K562 (cell line): Measurements from ENCODE around the gene EFNB3. TPM values are rescaled to one million over a fixed set of nuclear protein-coding genes. Genes with fewer than 3 reads are reported as not detected.
A peak's percentile ranks its signal among the peaks of the same experiment; 100 is the strongest.

ENCODE experiments used
- ATAC-seq: fragments of 200-7000 bp; cut with Tn5 transposase; 3 replicates; pipeline ENCODE4 v1.9.1; 2020; ENCODE audit warnings: moderate library complexity
- BruUV-seq: library from RNA; stranded (reverse); fragments of 400-500 nt; replicated peaks from 2 replicates; lab custom pipeline; 2021; lab: Mats Ljungman, UMichigan
- CTCF ChIA-PET: fragments of 300-600 bp; formaldehyde crosslinking; extraction: SDS; loops from one replicate; lab custom pipeline; 2021; ENCODE audit warnings: low intra/inter-chr PET ratio; lab: Yijun Ruan, JAX
- POLR2A ChIA-PET: fragments of 300-600, 350-650 bp; sonication (Branson Sonifier 250); formaldehyde crosslinking; extraction: SDS; loops from one replicate; lab custom pipeline; 2021; ENCODE audit warnings: antibody characterized with exemption, inconsistent platforms; lab: Yijun Ruan, JAX
- DNase-seq, 4 experiments: peaks; one replicate each; pipeline versions ENCODE4 v3.0.0 to v3.0.0-alpha.2; 2011 to 2018; ENCODE audit warnings: low spot score in 3 of 4, mixed read lengths in 3 of 4; ENCODE audit errors: extremely low read depth in 1 of 4
- FAIRE-seq: peaks from 2 replicates; lab custom pipeline; 2011; peaks lifted over from hg19 to GRCh38; lab: Jason Lieb, UNC
- H2AFZ ChIP-seq: 2 replicates; pipeline ENCODE4 v1.6.0; 2011; ENCODE audit warnings: low read depth, low read length, control low read depth, inconsistent platforms
- H3K27ac ChIP-seq: fragments of 200-600 bp; 3 replicates; pipeline ENCODE4 v1.8.0; 2011; ENCODE audit warnings: low read depth, mild to moderate bottlenecking, control low read depth, inconsistent platforms, low read length, moderate library complexity, mixed read lengths; ENCODE audit errors: extremely low read depth
- H3K27me3 ChIP-seq, 2 experiments: fragments of 300-600 bp in 1 of 2; 2 replicates in 1 of 2; 3 replicates in 1 of 2; pipeline versions ENCODE4 v1.6.0 to v1.8.0; 2011; ENCODE audit warnings: inconsistent platforms in 2 of 2, low read length in 2 of 2, mild to moderate bottlenecking in 1 of 2, mixed read lengths in 1 of 2, moderate library complexity in 1 of 2; ENCODE audit not compliant: control insufficient read depth in 2 of 2, insufficient read depth in 2 of 2
- H3K36me3 ChIP-seq: fragments of 300-600 bp; 3 replicates; pipeline ENCODE4 v1.8.0; 2011; ENCODE audit warnings: mild to moderate bottlenecking, low read length, inconsistent platforms; ENCODE audit not compliant: control insufficient read depth, insufficient read depth
- H3K4me1 ChIP-seq, 2 experiments: fragments of 200-600 bp in 1 of 2; replicated peaks in 1 of 2; 2 replicates in 1 of 2; 3 replicates in 1 of 2; pipeline versions ENCODE4 v1.5.1 to v1.8.0; 2011; ENCODE audit warnings: inconsistent platforms in 2 of 2, low read length in 2 of 2, mild to moderate bottlenecking in 1 of 2, mixed read lengths in 1 of 2, moderate library complexity in 1 of 2; ENCODE audit not compliant: control insufficient read depth in 2 of 2, insufficient read depth in 2 of 2
- H3K4me2 ChIP-seq: 2 replicates; pipeline ENCODE4 v1.6.1; 2011; ENCODE audit warnings: low read length, control low read depth, inconsistent platforms, mixed read lengths; ENCODE audit not compliant: insufficient read depth
- H3K4me3 ChIP-seq: fragments of 200-600 bp; sonication (generic), shearing (Covaris generic); 2 replicates; pipeline ENCODE4 v1.5.1; 2016; ENCODE audit warnings: control low read depth, inconsistent platforms
- H3K79me2 ChIP-seq: fragments of 200-600 bp; 3 replicates; pipeline ENCODE4 v1.8.0; 2011; ENCODE audit warnings: low read length, inconsistent platforms; ENCODE audit not compliant: control insufficient read depth, insufficient read depth
- H3K9ac ChIP-seq, 2 experiments: 2 replicates each; pipeline versions ENCODE4 v1.6.0 to v1.6.1; 2011; ENCODE audit warnings: low read depth in 2 of 2, low read length in 2 of 2, control low read depth in 1 of 2, inconsistent platforms in 1 of 2, mild to moderate bottlenecking in 1 of 2, mixed read lengths in 1 of 2; ENCODE audit not compliant: insufficient read depth in 1 of 2
- H3K9me1 ChIP-seq: one replicate; pipeline ENCODE4 v1.6.0; 2011; ENCODE audit warnings: inconsistent platforms, mild to moderate bottlenecking, low read length, moderate library complexity; ENCODE audit not compliant: control insufficient read depth, insufficient read depth
- H3K9me3 ChIP-seq: replicated peaks from 2 replicates; pipeline ENCODE4 v1.5.1; 2011; ENCODE audit warnings: low read depth, low read length, inconsistent platforms; ENCODE audit not compliant: control insufficient read depth, insufficient read depth
- H4K20me1 ChIP-seq: replicated peaks from 2 replicates; pipeline ENCODE4 v1.6.1; 2011; ENCODE audit warnings: low read length, inconsistent platforms, mixed read lengths; ENCODE audit not compliant: control insufficient read depth, insufficient read depth
- BMI1 ChIP-seq: fragments of 150-350 bp; IDR thresholded peaks from 2 replicates; pipeline ENCODE4 v1.6.1; 2014; ENCODE audit warnings: low read length
- MGA ChIP-seq: fragments of 450-650 bp; IDR thresholded peaks from 2 replicates; pipeline ENCODE4 v1.6.1; 2016; ENCODE audit warnings: mild to moderate bottlenecking, moderate library complexity
- NRF1 ChIP-seq, 2 experiments: fragments of 450-650 bp; IDR thresholded peaks in 1 of 2; conservative IDR thresholded peaks in 1 of 2; 2 replicates each; pipeline ENCODE4 v1.6.1; 2014; ENCODE audit warnings: mild to moderate bottlenecking in 2 of 2
- RFX1 ChIP-seq: fragments of 450-650 bp; IDR thresholded peaks from 2 replicates; pipeline ENCODE4 v1.6.1; 2016; ENCODE audit warnings: mild to moderate bottlenecking, moderate library complexity
- SMAD2 ChIP-seq: fragments of 150-350 bp; IDR thresholded peaks from 2 replicates; pipeline ENCODE4 v1.6.1; 2014; ENCODE audit warnings: low read depth, mild to moderate bottlenecking, low read length
- WGBS: fragments of 100-300 bp; shearing (Covaris generic); methylation state at CpG from one replicate; pipeline ENCODE4 v1.1.6; 2016; ENCODE audit warnings: low coverage, mixed read lengths; ENCODE audit not compliant: insufficient coverage; ENCODE audit errors: missing lambda C conversion rate; 5-methylcytosine and 5-hydroxymethylcytosine counted together
- in situ Hi-C: fragments of 300-500 bp; cut with MboI; formaldehyde crosslinking; loops from 4 replicates; pipeline ENCODE4 v1.15.0; 2018; ENCODE audit warnings: inconsistent platforms, mixed read lengths
- intact Hi-C: fragments of 100-400 bp; cut with micrococcal nuclease; formaldehyde crosslinking; loops from 2 replicates; pipeline ENCODE4 v1.14.2; 2022
- polyA plus RNA-seq, 8 experiments: library from polyadenylated mRNA; depleted of rRNA in 4 of 8; stranded (reverse) in 5 of 8; unstranded in 3 of 8; fragments of >200 nt; fragmentation: Nextera tagmentation in 2 of 8; fragmentation: Illumina TruSeq in 1 of 8; extraction: Ambion mirVana in 2 of 8; extraction: Trizol in 1 of 8; gene quantifications; 2 replicates each; pipeline versions ENCODE4 v1.2.1 to v1.2.3, GENCODE V29; 2011 to 2014; ENCODE audit warnings: inconsistent platforms in 1 of 8, missing spikeins in 1 of 8
- total RNA-seq, 7 experiments: library from RNA; depleted of rRNA in 6 of 7; stranded (reverse); fragments of >200 nt in 6 of 7; fragmentation: Illumina TruSeq in 2 of 7; extraction: Trizol in 2 of 7; gene quantifications; 2 replicates each; pipeline versions ENCODE4 v1.2.1 to v1.2.3, GENCODE V29; 2011 to 2021; ENCODE audit warnings: low replicate concordance in 1 of 7

The EFNB3 gene
- total and polyA plus RNA-seq, 9 of the 15 experiments (the other 6 are each of a cell fraction or from before 2014, with no cell fraction given): not detected

- ChIA-PET POLR2A (interaction anchor here (0.5 to 0.6 kb wide), 2 partner anchors 14 to 31 kb away, joined by 3 read pairs; partner anchors contain the start of gene TP53), CTCF (interaction anchor here (0.9 to 1.3 kb wide), 3 partner anchors 84 to 202 kb away, joined by 3 to 5 read pairs (median 3); no protein-coding TSS in a partner anchor)
- no TSS peak for BruUV-seq
- Histone ChIP-seq H2AFZ (peak overlapping the region; percentile 59; the same call in 1 of the 2 replicates), H3K9ac (peak overlapping the region in 1 of 2 experiments; percentile 89; a peak in 2 of 4 replicates), H3K79me2 (no peaks in the 10 kb centered on the region), H3K4me2 (peak overlapping the region; percentile 72), H3K9me1 (no peaks in the 10 kb centered on the region), H3K36me3 (no peaks in the 10 kb centered on the region), H3K27me3 (peaks cover 18 to 58% of the 10 kb centered on the region in 2 experiments; a peak in 4 of 5 replicates), H3K9me3 (no peaks in the 10 kb centered on the region), H3K4me3 (peak overlapping the region; percentile 45), H3K27ac (no peak overlapping the region), H3K4me1 (peaks cover 6 to 21% of the 10 kb centered on the region in 2 experiments; a peak in 3 of 5 replicates), H4K20me1 (no peaks in the 10 kb centered on the region)
- DNase-seq: no peak
- intact Hi-C loops (loop anchor here (1.0 to 2.0 kb wide), 2 partner anchors 29 to 84 kb away; partner anchors contain the start of gene WRAP53), in situ Hi-C loops (no loop called here)
- 4% methylated on average over 11 of the region's 16 CpGs for WGBS
- no peak for ATAC-seq
- FAIRE-seq: no peak
- TF ChIP-seq SMAD2 (no peak), RFX1 (no peak), NRF1 (conservative IDR thresholded peaks at IDR 0.05 in 1 of 2, IDR thresholded peaks at IDR 0.05 in 1 of 2) (peak in 1 of 2 experiments; percentile 65; a peak in 3 of 4 replicates), BMI1 (0 out of 2 replicates have a peak, but pooled peaks have one; percentile 29), MGA (peak; percentile 24; the same call in 1 of the 2 replicates)
Measured at GRCh38 chr17:7717756-7718350, 12.9 kb downstream of the EFNB3 start.
